Osteoblast (primary cell): Measurements from ENCODE around the gene POU3F2. TPM values are rescaled to one million over a fixed set of nuclear protein-coding genes. Genes with fewer than 3 reads are reported as not detected.

Experiments used
- DNase-seq: peaks from one replicate; pipeline ENCODE4 v3.0.0; 2011; ENCODE audit warnings: low spot score, mixed read lengths; ENCODE audit not compliant: insufficient read length; ENCODE audit errors: missing footprints
- H2AFZ ChIP-seq: 2 replicates; pipeline ENCODE4 v1.6.0; 2011; ENCODE audit warnings: mild to moderate bottlenecking, low read length
- H3K27ac ChIP-seq: 2 replicates; pipeline ENCODE4 v1.5.1; 2011; ENCODE audit warnings: mild to moderate bottlenecking, low read depth, low read length, moderate library complexity
- H3K27me3 ChIP-seq: 2 replicates; pipeline ENCODE4 v1.6.0; 2012; ENCODE audit warnings: mild to moderate bottlenecking, control low read depth, inconsistent platforms, low read length, moderate library complexity; ENCODE audit not compliant: insufficient read depth
- H3K36me3 ChIP-seq: 2 replicates; pipeline ENCODE4 v1.5.1; 2011; ENCODE audit warnings: mild to moderate bottlenecking, low read length, control low read depth, moderate library complexity; ENCODE audit not compliant: insufficient read depth
- H3K4me1 ChIP-seq: 2 replicates; pipeline ENCODE4 v1.5.1; 2011; ENCODE audit warnings: mild to moderate bottlenecking, low read length, control low read depth, moderate library complexity; ENCODE audit not compliant: insufficient read depth
- H3K4me2 ChIP-seq: 2 replicates; pipeline ENCODE4 v1.6.0; 2011; ENCODE audit warnings: mild to moderate bottlenecking, low read length; ENCODE audit not compliant: insufficient read depth
- H3K4me3 ChIP-seq: fragments of 200-600 bp; sonication (generic); 3 replicates; pipeline ENCODE4 v1.5.1; 2012; ENCODE audit warnings: mild to moderate bottlenecking, low read length, inconsistent platforms; ENCODE audit not compliant: insufficient read depth
- H3K79me2 ChIP-seq: 2 replicates; pipeline ENCODE4 v1.6.0; 2012; ENCODE audit warnings: mild to moderate bottlenecking, low read length, control low read depth, inconsistent platforms; ENCODE audit not compliant: insufficient read depth
- H3K9me3 ChIP-seq: 2 replicates; pipeline ENCODE4 v1.5.1; 2011; ENCODE audit warnings: low read depth, low read length, control low read depth
- H4K20me1 ChIP-seq: 2 replicates; pipeline ENCODE4 v1.6.0; 2012; ENCODE audit warnings: mild to moderate bottlenecking, low read length, control low read depth; ENCODE audit not compliant: insufficient read depth
- CTCF ChIP-seq: IDR thresholded peaks from 2 replicates; pipeline ENCODE4 v1.5.1; 2011; ENCODE audit warnings: mild to moderate bottlenecking, low read depth, low read length, moderate library complexity; ENCODE audit errors: extremely low read depth
- total RNA-seq: library from RNA; depleted of rRNA; stranded (reverse); fragments of >200 nt; gene quantifications from 2 replicates; pipeline ENCODE4 v1.2.3, GENCODE V29; 2012

POU3F2 gene
- total RNA-seq, 1 donor: not detected

- Histone ChIP-seq H3K9me3 (no peaks in the 10 kb centered on the region), H3K36me3 (no peaks in the 10 kb centered on the region), H2AFZ (no peak overlapping the region), H3K4me3 (no peak overlapping the region), H4K20me1 (no peaks in the 10 kb centered on the region), H3K4me2 (no peak overlapping the region), H3K79me2 (no peaks in the 10 kb centered on the region), H3K27ac (no peak overlapping the region), H3K4me1 (no peaks in the 10 kb centered on the region), H3K27me3 (no peaks in the 10 kb centered on the region)
- TF ChIP-seq CTCF: no peak
- no peak for DNase-seq
Measured at GRCh38 chr6:98812220-98812619, 22.2 kb upstream of the POU3F2 start.

- no peaks in the 10 kb centered on the region for H3K79me2 ChIP-seq
- no peak overlapping the region for H3K4me3 ChIP-seq
- no peaks in the 10 kb centered on the region for H3K36me3 ChIP-seq
- no peak for DNase-seq
- no peaks in the 10 kb centered on the region for H4K20me1 ChIP-seq
- H2AFZ ChIP-seq: no peak overlapping the region
- peaks cover 5% of the 10 kb centered on the region for H3K27me3 ChIP-seq
- H3K4me1 ChIP-seq: no peaks in the 10 kb centered on the region
- H3K27ac ChIP-seq: no peak overlapping the region
- no peak overlapping the region for H3K4me2 ChIP-seq
- no peaks in the 10 kb centered on the region for H3K9me3 ChIP-seq
- no peak for TF ChIP-seq CTCF
Measured at GRCh38 chr6:98816799-98817198, 17.6 kb upstream of the POU3F2 start.

- H2AFZ ChIP-seq: no peak overlapping the region
- no peaks in the 10 kb centered on the region for H4K20me1 ChIP-seq
- DNase-seq: peak; percentile 14
- H3K27ac ChIP-seq: no peak overlapping the region
- H3K4me1 ChIP-seq: no peaks in the 10 kb centered on the region
- no peaks in the 10 kb centered on the region for H3K9me3 ChIP-seq
- H3K79me2 ChIP-seq: no peaks in the 10 kb centered on the region
- no peaks in the 10 kb centered on the region for H3K36me3 ChIP-seq
- no peak for TF ChIP-seq CTCF
- H3K4me3 ChIP-seq: no peak overlapping the region
- peaks cover 48% of the 10 kb centered on the region for H3K27me3 ChIP-seq
- no peak overlapping the region for H3K4me2 ChIP-seq
Measured at GRCh38 chr6:98821756-98822405, 12.5 kb upstream of the POU3F2 start.

- Histone ChIP-seq H3K27me3 (peaks cover 66% of the 10 kb centered on the region), H2AFZ (no peak overlapping the region), H3K4me2 (peak overlapping the region; percentile 29)
Measured at GRCh38 chr6:98823428-98824161, 10.8 kb upstream of the POU3F2 start.

More at GRCh38 chr6:98823428-98824161, 10.8 kb upstream of the POU3F2 start:
- DNase-seq: peak; percentile 35
- Histone ChIP-seq H3K4me3 (peak overlapping the region; percentile 37), H4K20me1 (no peaks in the 10 kb centered on the region), H3K4me1 (no peaks in the 10 kb centered on the region), H3K9me3 (no peaks in the 10 kb centered on the region), H3K36me3 (no peaks in the 10 kb centered on the region), H3K79me2 (no peaks in the 10 kb centered on the region), H3K27ac (no peak overlapping the region)
- no peak for TF ChIP-seq CTCF
